HG03159 (cell line): ENCODE data around the gene RIOK1.

Experiments
- ATAC-seq: cut with Tn5 transposase; IDR thresholded peaks from one replicate; pipeline ENCODE4 v1.9.1; 2021; ENCODE audit warnings: mild to moderate bottlenecking, moderate library complexity; ENCODE audit not compliant: unreplicated experiment

RIOK1 gene

GRCh38 chr6:7406743-7407142 lies 17.1 kb downstream of the RIOK1 start:
- ATAC-seq, result no peak

- no peak for ATAC-seq
Observed at GRCh38 chr6:7409740-7410139, 20.1 kb downstream of the RIOK1 start.

GRCh38 chr6:7410851-7411250 lies 21.2 kb downstream of the RIOK1 start:
- ATAC-seq, result no peak

GRCh38 chr6:7411328-7411727 lies 21.7 kb downstream of the RIOK1 start:
- no peak for ATAC-seq

- ATAC-seq, result no peak
Observed at GRCh38 chr6:7413151-7413823, 23.7 kb downstream of the RIOK1 start.

GRCh38 chr6:7414811-7415210 lies 25.2 kb downstream of the RIOK1 start:
- no peak for ATAC-seq

- ATAC-seq, result no peak
Observed at GRCh38 chr6:7417684-7418083, 28.1 kb downstream of the RIOK1 start.

- no peak for ATAC-seq
Observed at GRCh38 chr6:7418238-7418905, 28.8 kb downstream of the RIOK1 start.

- ATAC-seq, result no peak
Observed at GRCh38 chr6:7419065-7419464, 29.5 kb downstream of the RIOK1 start.

GRCh38 chr6:7421066-7421465 lies 31.5 kb downstream of the RIOK1 start:
- ATAC-seq, result no peak

GRCh38 chr6:7424058-7424457 lies 34.5 kb downstream of the RIOK1 start:
- ATAC-seq, result no peak

- no peak for ATAC-seq
Observed at GRCh38 chr6:7424967-7425807, 35.6 kb downstream of the RIOK1 start.

- ATAC-seq, result no peak
Observed at GRCh38 chr6:7425808-7426190, 36.2 kb downstream of the RIOK1 start.

GRCh38 chr6:7426447-7427169 lies 37.0 kb downstream of the RIOK1 start:
- no peak for ATAC-seq

GRCh38 chr6:7431313-7431673 lies 41.7 kb downstream of the RIOK1 start:
- no peak for ATAC-seq

- ATAC-seq, result no peak
Observed at GRCh38 chr6:7431674-7432390, 42.2 kb downstream of the RIOK1 start.

GRCh38 chr6:7432391-7433120 lies 42.9 kb downstream of the RIOK1 start:
- no peak for ATAC-seq

- ATAC-seq, result no peak
Observed at GRCh38 chr6:7433121-7433617, 43.6 kb downstream of the RIOK1 start.

- ATAC-seq, result no peak
Observed at GRCh38 chr6:7434672-7435071, 45.1 kb downstream of the RIOK1 start.

GRCh38 chr6:7438011-7438410 lies 48.4 kb downstream of the RIOK1 start:
- ATAC-seq, result no peak
